Stimulated activated CD8-positive, alpha-beta memory T cell treated with anti-CD3 and anti-CD28 coated beads, Interleukin-7, amount 100 ng/mL, for 48 hours (primary cell): Measurements from ENCODE around the gene FNDC3A.

Experiments used
- DNase-seq, 2 donors: peaks; one replicate each; pipeline ENCODE4 v3.0.0-alpha.2; 2020; ENCODE audit warnings: low read depth in 1 of 2; ENCODE audit errors: extremely low read depth in 1 of 2

The FNDC3A gene

GRCh38 chr13:49247643-49248621 lies 272.2 kb downstream of the FNDC3A start, which contains the start of gene CDADC1:
Gene CDADC1 (plus strand): TSS chr13:49247925. CDS start chr13:49248038, 113 bp downstream.
- DNase-seq, result peak; percentile 89 to 96

DNA sequence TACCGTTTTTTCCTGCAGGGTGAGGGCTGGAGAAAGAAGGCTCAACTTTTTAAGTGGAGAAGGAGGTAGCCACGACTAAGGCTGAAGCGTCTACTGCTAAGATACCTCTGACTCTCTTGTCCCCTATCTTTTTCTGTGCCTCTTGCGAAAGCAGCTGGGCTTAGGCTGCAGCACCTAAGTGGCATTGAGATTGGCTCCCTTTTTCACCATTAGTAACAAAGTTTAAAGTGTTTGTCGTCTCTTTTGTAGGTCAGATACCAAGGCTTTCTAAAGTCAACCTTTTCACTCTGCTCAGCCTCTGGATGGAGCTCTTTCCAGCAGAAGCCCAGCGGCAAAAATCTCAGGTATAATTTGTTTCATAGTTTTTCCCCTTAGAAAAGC lies 272.9 kb downstream of the FNDC3A start:
- DNase-seq, result no peak

GRCh38 chr13:49251326-49251725 lies 275.6 kb downstream of the FNDC3A start:
- no peak for DNase-seq

- no peak for DNase-seq
These were observed 277.6 kb downstream of the FNDC3A start for GRCh38 chr13:49253310-49253709.

- DNase-seq, result no peak
These were observed 278.3 kb downstream of the FNDC3A start for GRCh38 chr13:49254007-49254406.

DNA sequence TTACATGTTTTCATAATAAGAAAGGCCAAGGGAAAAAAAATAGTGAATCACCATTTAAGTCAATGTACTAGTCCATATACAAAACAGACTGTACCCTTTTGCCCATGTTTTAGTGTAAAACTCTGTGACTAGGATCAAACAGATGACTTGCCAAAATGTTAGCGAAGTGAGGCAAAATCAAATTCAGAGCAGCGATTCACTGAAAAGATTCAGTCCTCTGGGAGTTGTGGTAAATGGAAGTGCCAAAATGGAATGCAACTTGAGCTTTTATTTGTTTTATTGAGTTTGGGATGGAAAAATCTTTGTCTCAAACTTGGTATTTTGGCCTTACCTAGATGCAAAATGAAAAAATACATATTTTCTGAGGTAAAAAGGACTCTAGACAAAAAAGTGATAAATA lies 281.1 kb downstream of the FNDC3A start:
- no peak for DNase-seq

GRCh38 chr13:49258089-49258796 lies 282.5 kb downstream of the FNDC3A start:
- no peak for DNase-seq
